GM23338 (cell line): Measurements from ENCODE around the gene LYST.

ENCODE experiments used
- CREB1 ChIP-seq: fragments of 250-450 bp; sonication (Bioruptor Pico); IDR thresholded peaks from 2 replicates; pipeline ENCODE4 v1.5.0; 2020; ENCODE audit warnings: low read depth, mild to moderate bottlenecking, moderate library complexity
- CTCF ChIP-seq, 2 experiments: fragments of 200-600 bp in 1 of 2; sonication (generic) in 1 of 2; conservative IDR thresholded peaks; 2 replicates each; pipeline versions ENCODE4 v1.5.1 to v1.6.1; 2016 to 2017; ENCODE audit warnings: antibody characterized with exemption in 2 of 2, low read depth in 2 of 2, mild to moderate bottlenecking in 2 of 2, moderate library complexity in 1 of 2
- ETS1 ChIP-seq: IDR thresholded peaks from 2 replicates; pipeline ENCODE4 v1.6.1; 2016; ENCODE audit warnings: antibody characterized with exemption
- EZH2 ChIP-seq: fragments of 200-600 bp; sonication (generic); IDR thresholded peaks from one replicate; pipeline ENCODE4 v1.8.0; 2017; ENCODE audit warnings: antibody characterized with exemption, mild to moderate bottlenecking, low read depth; ENCODE audit not compliant: unreplicated experiment
- EZH2phosphoT487 ChIP-seq: fragments of 200-600 bp; sonication (generic); IDR thresholded peaks from one replicate; pipeline ENCODE4 v1.8.1; 2018; ENCODE audit warnings: antibody characterized with exemption; ENCODE audit not compliant: unreplicated experiment
- JUNB ChIP-seq: IDR thresholded peaks from one replicate; pipeline ENCODE4 v1.6.1; 2016; ENCODE audit warnings: antibody characterized with exemption; ENCODE audit not compliant: unreplicated experiment
- POLR2AphosphoS5 ChIP-seq: IDR thresholded peaks from 2 replicates; pipeline ENCODE4 v1.6.1; 2016; ENCODE audit warnings: antibody characterized with exemption, low read depth
- TF ChIP-seq, protein P1 (sequence below): IDR thresholded peaks from one replicate; pipeline ENCODE4 v1.6.1; 2018; ENCODE audit warnings: antibody characterized with exemption; ENCODE audit not compliant: unreplicated experiment

DNA sequence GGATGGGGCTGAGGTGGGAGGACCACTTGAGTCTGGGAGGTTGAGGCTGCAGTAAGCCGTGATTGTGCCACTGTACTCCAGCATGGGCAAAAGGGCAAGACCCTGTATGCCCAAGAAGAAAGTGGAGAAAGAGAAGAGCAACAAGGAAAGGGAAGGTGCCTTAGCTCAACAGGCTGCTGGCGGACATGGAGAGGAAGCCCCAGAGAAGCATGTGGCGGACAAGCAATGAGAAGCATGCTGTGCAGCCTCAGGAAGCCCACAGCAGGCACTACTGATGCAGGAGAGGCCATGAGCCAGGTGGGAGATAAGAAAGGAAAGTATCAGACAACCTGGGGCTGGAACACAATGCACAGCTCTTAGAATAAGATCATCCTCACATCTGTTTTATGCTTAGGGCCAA lies 184.5 kb downstream of the LYST start:
- TF ChIP-seq EZH2 (no peak), CTCF (conservative IDR thresholded peaks at IDR 0.05; ENCODE audit: low read depth in 2 of 2) (no peak), CREB1 (CRISPR knock-in tag) (no peak), EZH2phosphoT487 (no peak), ETS1 (no peak), JUNB (no peak), POLR2AphosphoS5 (no peak)
- TF ChIP-seq, protein P1, sequence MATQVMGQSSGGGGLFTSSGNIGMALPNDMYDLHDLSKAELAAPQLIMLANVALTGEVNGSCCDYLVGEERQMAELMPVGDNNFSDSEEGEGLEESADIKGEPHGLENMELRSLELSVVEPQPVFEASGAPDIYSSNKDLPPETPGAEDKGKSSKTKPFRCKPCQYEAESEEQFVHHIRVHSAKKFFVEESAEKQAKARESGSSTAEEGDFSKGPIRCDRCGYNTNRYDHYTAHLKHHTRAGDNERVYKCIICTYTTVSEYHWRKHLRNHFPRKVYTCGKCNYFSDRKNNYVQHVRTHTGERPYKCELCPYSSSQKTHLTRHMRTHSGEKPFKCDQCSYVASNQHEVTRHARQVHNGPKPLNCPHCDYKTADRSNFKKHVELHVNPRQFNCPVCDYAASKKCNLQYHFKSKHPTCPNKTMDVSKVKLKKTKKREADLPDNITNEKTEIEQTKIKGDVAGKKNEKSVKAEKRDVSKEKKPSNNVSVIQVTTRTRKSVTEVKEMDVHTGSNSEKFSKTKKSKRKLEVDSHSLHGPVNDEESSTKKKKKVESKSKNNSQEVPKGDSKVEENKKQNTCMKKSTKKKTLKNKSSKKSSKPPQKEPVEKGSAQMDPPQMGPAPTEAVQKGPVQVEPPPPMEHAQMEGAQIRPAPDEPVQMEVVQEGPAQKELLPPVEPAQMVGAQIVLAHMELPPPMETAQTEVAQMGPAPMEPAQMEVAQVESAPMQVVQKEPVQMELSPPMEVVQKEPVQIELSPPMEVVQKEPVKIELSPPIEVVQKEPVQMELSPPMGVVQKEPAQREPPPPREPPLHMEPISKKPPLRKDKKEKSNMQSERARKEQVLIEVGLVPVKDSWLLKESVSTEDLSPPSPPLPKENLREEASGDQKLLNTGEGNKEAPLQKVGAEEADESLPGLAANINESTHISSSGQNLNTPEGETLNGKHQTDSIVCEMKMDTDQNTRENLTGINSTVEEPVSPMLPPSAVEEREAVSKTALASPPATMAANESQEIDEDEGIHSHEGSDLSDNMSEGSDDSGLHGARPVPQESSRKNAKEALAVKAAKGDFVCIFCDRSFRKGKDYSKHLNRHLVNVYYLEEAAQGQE = no peak
